CD4-positive, alpha-beta T cell (primary cell): Measurements from ENCODE around the gene EMSY. TPM values are rescaled to one million over a fixed set of nuclear protein-coding genes. Genes with fewer than 3 reads are reported as not detected.

Experiments used
- ATAC-seq: fragments of 200-7000 bp; cut with Tn5 transposase; one replicate; pipeline ENCODE4 v1.10.0; 2022; ENCODE audit warnings: mild to moderate bottlenecking; ENCODE audit not compliant: poor library complexity
- CTCF ChIA-PET: fragments of 350-600 bp; sonication (Branson Sonifier 250); formaldehyde crosslinking; loops from one replicate; lab custom pipeline; 2021; ENCODE audit warnings: antibody characterized with exemption, inconsistent platforms; lab: Charles Lee
- POLR2A ChIA-PET: fragments of 350-600 bp; sonication (Branson Sonifier 250); formaldehyde crosslinking; loops from one replicate; lab custom pipeline; 2021; ENCODE audit warnings: antibody characterized with exemption, inconsistent platforms; lab: Charles Lee
- DNase-seq, 14 experiments: peaks; one replicate each; pipeline ENCODE4 v3.0.0-alpha.2; 2013 to 2020; ENCODE audit warnings: mixed read lengths in 2 of 14
- H3K27ac ChIP-seq, 2 donors: one replicate each; pipeline versions ENCODE4 v1.5.1 to v1.7.0; 2013; ENCODE audit warnings: low read length in 2 of 2, low read depth in 1 of 2, mild to moderate bottlenecking in 1 of 2
- H3K27me3 ChIP-seq, 2 experiments: 1 replicate in 1 of 2; 2 replicates in 1 of 2; pipeline versions ENCODE4 v1.6.1 to v1.7.0; 2013; ENCODE audit warnings: low read length in 2 of 2, control low read depth in 1 of 2, mild to moderate bottlenecking in 1 of 2, moderate library complexity in 1 of 2; ENCODE audit not compliant: insufficient read depth in 2 of 2, control insufficient read depth in 1 of 2
- H3K36me3 ChIP-seq: one replicate; pipeline ENCODE4 v1.6.1; 2013; ENCODE audit warnings: low read length, control low read depth; ENCODE audit not compliant: insufficient read depth
- H3K4me1 ChIP-seq: one replicate; pipeline ENCODE4 v1.6.1; 2013; ENCODE audit warnings: low read length, control low read depth; ENCODE audit not compliant: insufficient read depth
- H3K4me3 ChIP-seq: one replicate; pipeline ENCODE4 v1.5.1; 2013; ENCODE audit warnings: mild to moderate bottlenecking, low read length, moderate library complexity
- H3K9me3 ChIP-seq, 2 experiments: 1 replicate in 1 of 2; 2 replicates in 1 of 2; pipeline versions ENCODE4 v1.6.1 to v1.7.0; 2013; ENCODE audit warnings: low read length in 2 of 2, mild to moderate bottlenecking in 2 of 2, control low read depth in 1 of 2, moderate library complexity in 1 of 2; ENCODE audit not compliant: control insufficient read depth in 1 of 2, insufficient read depth in 1 of 2
- H3K27ac Mint-ChIP-seq: one replicate; pipeline ENCODE4 v1.8.0; 2020; ENCODE audit warnings: mixed read lengths
- H3K27me3 Mint-ChIP-seq: one replicate; pipeline ENCODE4 v1.8.0; 2021; ENCODE audit warnings: mixed read lengths
- H3K36me3 Mint-ChIP-seq: one replicate; pipeline ENCODE4 v1.8.0; 2021; ENCODE audit warnings: low read depth, mixed read lengths
- H3K4me1 Mint-ChIP-seq: one replicate; pipeline ENCODE4 v1.8.0; 2021; ENCODE audit warnings: low read depth, mixed read lengths
- H3K4me3 Mint-ChIP-seq: one replicate; pipeline ENCODE4 v1.8.0; 2020; ENCODE audit warnings: mild to moderate bottlenecking, mixed read lengths
- H3K9me3 Mint-ChIP-seq: one replicate; pipeline ENCODE4 v1.8.0; 2020; ENCODE audit warnings: mixed read lengths
- intact Hi-C, 2 experiments: fragments of 100-400 bp; cut with DNase I in 1 of 2; cut with micrococcal nuclease in 1 of 2; formaldehyde crosslinking; loops; one replicate each; pipeline versions ENCODE4 v1.15.1 to v1.9.0; 2023 to 2025; cut with DNase I, micrococcal nuclease
- total RNA-seq, 174 experiments: library from RNA in 2 of 174; stranded (reverse) in 2 of 174; gene quantifications; one replicate each; pipeline ENCODE4 v1.2.3 and lab custom pipeline; 2021 to 2026
- TF ChIP-seq, protein P1 (sequence below): fragments of 200-600 bp; IDR thresholded peaks from one replicate; pipeline ENCODE4 v1.8.0; 2022; ENCODE audit warnings: antibody characterized with exemption, mild to moderate bottlenecking

EMSY gene
- total RNA-seq, 2 experiments from 2014 or later, result 20.9 to 21.8 TPM

- ATAC-seq, result peak; percentile 2
Observed at GRCh38 chr11:76445121-76446084, 585 bp downstream of the EMSY start.

GRCh38 chr11:76448506-76448905, 3.7 kb downstream of the EMSY start:
- peaks cover 43% of the 10 kb centered on the region for H3K4me1 Mint-ChIP-seq
- Histone ChIP-seq H3K27me3 (no peaks in the 10 kb centered on the region), H3K36me3 (peaks cover 40% of the 10 kb centered on the region), H3K9me3 (no peaks in the 10 kb centered on the region), H3K27ac (no peak overlapping the region), H3K4me3 (no peak overlapping the region), H3K4me1 (peaks cover 20% of the 10 kb centered on the region)
- H3K27ac Mint-ChIP-seq, result no peak overlapping the region
- CTCF ChIA-PET, result no interaction called here
- intact Hi-C loops, result loop anchor here in 1 of 2 experiments (5.0 to 10.0 kb wide), 5 partner anchors 211 to 1854 kb away; partner anchors contain the start of genes POLD3 and WNT11
- no peak overlapping the region for H3K4me3 Mint-ChIP-seq
- H3K9me3 Mint-ChIP-seq, result no peaks in the 10 kb centered on the region
- ATAC-seq (no peak), DNase-seq (no peak)
- H3K36me3 Mint-ChIP-seq, result peaks cover 81% of the 10 kb centered on the region
- TF ChIP-seq, protein P1, sequence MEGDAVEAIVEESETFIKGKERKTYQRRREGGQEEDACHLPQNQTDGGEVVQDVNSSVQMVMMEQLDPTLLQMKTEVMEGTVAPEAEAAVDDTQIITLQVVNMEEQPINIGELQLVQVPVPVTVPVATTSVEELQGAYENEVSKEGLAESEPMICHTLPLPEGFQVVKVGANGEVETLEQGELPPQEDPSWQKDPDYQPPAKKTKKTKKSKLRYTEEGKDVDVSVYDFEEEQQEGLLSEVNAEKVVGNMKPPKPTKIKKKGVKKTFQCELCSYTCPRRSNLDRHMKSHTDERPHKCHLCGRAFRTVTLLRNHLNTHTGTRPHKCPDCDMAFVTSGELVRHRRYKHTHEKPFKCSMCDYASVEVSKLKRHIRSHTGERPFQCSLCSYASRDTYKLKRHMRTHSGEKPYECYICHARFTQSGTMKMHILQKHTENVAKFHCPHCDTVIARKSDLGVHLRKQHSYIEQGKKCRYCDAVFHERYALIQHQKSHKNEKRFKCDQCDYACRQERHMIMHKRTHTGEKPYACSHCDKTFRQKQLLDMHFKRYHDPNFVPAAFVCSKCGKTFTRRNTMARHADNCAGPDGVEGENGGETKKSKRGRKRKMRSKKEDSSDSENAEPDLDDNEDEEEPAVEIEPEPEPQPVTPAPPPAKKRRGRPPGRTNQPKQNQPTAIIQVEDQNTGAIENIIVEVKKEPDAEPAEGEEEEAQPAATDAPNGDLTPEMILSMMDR, result no peak
- POLR2A ChIA-PET, result no interaction called here
- H3K27me3 Mint-ChIP-seq, result no peaks in the 10 kb centered on the region

More at GRCh38 chr11:76445121-76446084, 585 bp downstream of the EMSY start:
- TF ChIP-seq, protein P1, result no peak
- Mint-ChIP-seq H3K27me3 (no peaks in the 10 kb centered on the region), H3K27ac (peak overlapping the region; percentile 95), H3K36me3 (peaks cover 57% of the 10 kb centered on the region), H3K9me3 (no peaks in the 10 kb centered on the region), H3K4me3 (peak overlapping the region; percentile 94), H3K4me1 (peaks cover 59% of the 10 kb centered on the region)
- H3K36me3 ChIP-seq, result peaks cover 16% of the 10 kb centered on the region
- peak; percentile 1 to 67 (median 24) for DNase-seq
- CTCF ChIA-PET, result interaction anchor here (0.6 to 1.6 kb wide), 4 partner anchors 14 to 1659 kb away, joined by 3 to 9 read pairs (median 3); no protein-coding TSS in a partner anchor
- H3K4me1 ChIP-seq, result peaks cover 22% of the 10 kb centered on the region
- POLR2A ChIA-PET, result interaction anchor here (0.9 to 1.1 kb wide), 2 partner anchors 9 to 64 kb away, joined by 3 to 7 read pairs; partner anchors contain the start of genes GVQW3 and THAP12
- H3K27me3 ChIP-seq, result no peaks in the 10 kb centered on the region
- H3K27ac ChIP-seq, result peak overlapping the region; percentile 76 to 91
- intact Hi-C loops, result loop anchor here in 1 of 2 experiments (5.0 to 10.0 kb wide), 5 partner anchors 208 to 1851 kb away; partner anchors contain the start of genes POLD3 and WNT11
- H3K9me3 ChIP-seq, result no peaks in the 10 kb centered on the region
- peak overlapping the region; percentile 78 for H3K4me3 ChIP-seq

DNA sequence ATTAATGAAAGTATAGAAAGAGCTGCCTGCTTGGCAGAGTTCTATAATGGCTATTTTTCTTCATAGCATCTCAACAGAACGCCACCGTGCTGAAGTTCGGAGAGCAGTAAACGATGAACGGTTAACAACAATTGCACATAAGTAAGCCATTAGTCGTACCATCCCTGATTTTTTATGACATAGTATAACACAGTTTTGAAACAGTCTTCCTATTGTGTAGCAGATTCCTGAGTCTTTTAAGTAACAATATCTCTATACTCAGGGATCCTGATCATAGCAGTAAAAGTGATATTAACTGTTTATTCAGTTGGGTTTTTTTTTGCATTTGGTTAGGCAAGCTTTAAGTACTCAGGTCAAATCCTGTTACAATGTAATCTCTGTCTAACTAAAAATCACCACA, 8.4 kb downstream of the EMSY start:
- H3K27ac ChIP-seq, result no peak overlapping the region
- TF ChIP-seq, protein P1, result no peak
- intact Hi-C loops, result no loop called here
- peaks cover 11% of the 10 kb centered on the region for H3K4me1 Mint-ChIP-seq
- H3K4me3 Mint-ChIP-seq, result no peak overlapping the region
- no peaks in the 10 kb centered on the region for H3K9me3 ChIP-seq
- H3K27me3 Mint-ChIP-seq, result no peaks in the 10 kb centered on the region
- H3K9me3 Mint-ChIP-seq, result no peaks in the 10 kb centered on the region
- H3K27ac Mint-ChIP-seq, result no peak overlapping the region
- no peak for ATAC-seq
- no peak for DNase-seq
- peaks cover 60% of the 10 kb centered on the region for H3K36me3 ChIP-seq
- POLR2A ChIA-PET, result no interaction called here
- H3K4me3 ChIP-seq, result no peak overlapping the region
- H3K27me3 ChIP-seq, result no peaks in the 10 kb centered on the region
- H3K4me1 ChIP-seq, result no peaks in the 10 kb centered on the region
- CTCF ChIA-PET, result no interaction called here
- H3K36me3 Mint-ChIP-seq, result peaks cover 78% of the 10 kb centered on the region
